Liver (tissue), 9 donors: ENCODE data around the gene GOLGA1. TPM values are rescaled to one million over a fixed set of nuclear protein-coding genes. Genes with fewer than 3 reads are reported as not detected.

ENCODE experiments used
- DNase-seq: peaks from one replicate; pipeline ENCODE4 v3.0.0-alpha.2; 2017; ENCODE audit warnings: low spot score
- H3K27ac ChIP-seq, 2 donors: one replicate each; pipeline ENCODE4 v1.7.0; 2013; ENCODE audit warnings: inconsistent platforms in 2 of 2, low read length in 2 of 2, control low read depth in 1 of 2, low read depth in 1 of 2, mild to moderate bottlenecking in 1 of 2
- H3K27me3 ChIP-seq, 4 donors: one replicate each; pipeline versions ENCODE4 v1.6.1 to v1.7.0; 2013; ENCODE audit warnings: low read length in 3 of 4, inconsistent platforms in 1 of 4, mild to moderate bottlenecking in 1 of 4, moderate library complexity in 1 of 4; ENCODE audit not compliant: control insufficient read depth in 4 of 4, insufficient read depth in 4 of 4
- H3K36me3 ChIP-seq, 4 donors: one replicate each; pipeline versions ENCODE4 v1.6.1 to v1.7.0; 2013; ENCODE audit warnings: low read length in 3 of 4, mild to moderate bottlenecking in 3 of 4, low read depth in 1 of 4, moderate library complexity in 1 of 4; ENCODE audit not compliant: control insufficient read depth in 4 of 4, insufficient read depth in 3 of 4
- H3K4me1 ChIP-seq, 4 donors: one replicate each; pipeline versions ENCODE4 v1.6.1 to v1.7.0; 2013; ENCODE audit warnings: low read length in 3 of 4, mild to moderate bottlenecking in 3 of 4, moderate library complexity in 1 of 4; ENCODE audit not compliant: control insufficient read depth in 4 of 4, insufficient read depth in 4 of 4
- H3K4me3 ChIP-seq, 3 donors: one replicate each; pipeline versions ENCODE4 v1.6.1 to v1.7.0; 2013; ENCODE audit warnings: low read length in 3 of 3, control low read depth in 1 of 3, low read depth in 1 of 3, mild to moderate bottlenecking in 1 of 3
- H3K9ac ChIP-seq, 2 donors: one replicate each; pipeline ENCODE4 v1.7.0; 2013; ENCODE audit warnings: low read length in 2 of 2, mild to moderate bottlenecking in 2 of 2, moderate library complexity in 2 of 2, control low read depth in 1 of 2, low read depth in 1 of 2
- H3K9me3 ChIP-seq, 4 donors: one replicate each; pipeline versions ENCODE4 v1.6.1 to v1.7.0; 2013; ENCODE audit warnings: low read length in 3 of 4; ENCODE audit not compliant: control insufficient read depth in 4 of 4
- ATF3 ChIP-seq: IDR thresholded peaks from 2 replicates; pipeline ENCODE4 v1.6.1; 2016; ENCODE audit warnings: antibody characterized with exemption
- FOXA1 ChIP-seq: IDR thresholded peaks from 2 replicates; pipeline ENCODE4 v1.6.1; 2016; ENCODE audit warnings: antibody characterized with exemption
- FOXA2 ChIP-seq: IDR thresholded peaks from 2 replicates; pipeline ENCODE4 v1.6.1; 2016; ENCODE audit warnings: antibody characterized with exemption
- GABPA ChIP-seq, 2 donors: IDR thresholded peaks in 1 of 2; conservative IDR thresholded peaks in 1 of 2; 2 replicates each; pipeline ENCODE4 v1.6.1; 2016; ENCODE audit warnings: antibody characterized with exemption in 2 of 2, mild to moderate bottlenecking in 1 of 2, moderate library complexity in 1 of 2
- HNF4A ChIP-seq, 2 donors: conservative IDR thresholded peaks; 2 replicates each; pipeline ENCODE4 v1.6.1; 2016; ENCODE audit warnings: antibody characterized with exemption in 2 of 2, mild to moderate bottlenecking in 2 of 2
- HNF4G ChIP-seq: IDR thresholded peaks from 2 replicates; pipeline ENCODE4 v1.6.1; 2016; ENCODE audit warnings: antibody characterized with exemption
- JUND ChIP-seq, 2 donors: IDR thresholded peaks; 2 replicates each; pipeline ENCODE4 v1.6.1; 2016; ENCODE audit warnings: antibody characterized with exemption in 2 of 2
- NR2F2 ChIP-seq: IDR thresholded peaks from 2 replicates; pipeline ENCODE4 v1.6.1; 2016; ENCODE audit warnings: antibody characterized with exemption
- RAD21 ChIP-seq, 2 donors: IDR thresholded peaks; 2 replicates each; pipeline ENCODE4 v1.6.1; 2016; ENCODE audit warnings: antibody characterized with exemption in 2 of 2, mild to moderate bottlenecking in 2 of 2
- REST ChIP-seq: IDR thresholded peaks from 2 replicates; pipeline ENCODE4 v1.6.1; 2016; ENCODE audit warnings: antibody characterized with exemption, mild to moderate bottlenecking
- RXRA ChIP-seq, 2 donors: IDR thresholded peaks; 2 replicates each; pipeline ENCODE4 v1.6.1; 2017 to 2018; ENCODE audit warnings: antibody characterized with exemption in 2 of 2, mild to moderate bottlenecking in 1 of 2
- SP1 ChIP-seq: IDR thresholded peaks from 2 replicates; pipeline ENCODE4 v1.6.1; 2018; ENCODE audit warnings: antibody characterized with exemption, mild to moderate bottlenecking
- TAF1 ChIP-seq: conservative IDR thresholded peaks from 2 replicates; pipeline ENCODE4 v1.6.1; 2016; ENCODE audit warnings: antibody characterized with exemption, mild to moderate bottlenecking
- YY1 ChIP-seq: IDR thresholded peaks from 2 replicates; pipeline ENCODE4 v1.6.1; 2016; ENCODE audit warnings: antibody characterized with exemption, mild to moderate bottlenecking
- WGBS: extraction: QIAGEN DNeasy Blood & Tissue Kit; methylation state at CpG from one replicate; pipeline ENCODE4 v1.1.7; 2013; 5-methylcytosine and 5-hydroxymethylcytosine counted together
- polyA plus RNA-seq, 2 donors: library from polyadenylated mRNA; stranded (reverse) in 1 of 2; unstranded in 1 of 2; fragments of 200-250 nt in 1 of 2; fragments of >200 nt in 1 of 2; fragmentation: Nextera tagmentation in 1 of 2; extraction: Ambion mirVana in 1 of 2; gene quantifications; one replicate each; pipeline versions ENCODE4 v1.2.1 to v1.2.3, GENCODE V29; 2013 to 2015
- total RNA-seq, 2 donors: library from RNA; depleted of rRNA; stranded (reverse); fragments of >200 nt; gene quantifications; one replicate each; pipeline ENCODE4 v1.2.3, GENCODE V29; 2014
- TF ChIP-seq, protein P1 (sequence below): IDR thresholded peaks from 2 replicates; pipeline ENCODE4 v1.6.1; 2016; ENCODE audit warnings: antibody characterized with exemption
- donor health status: healthy.
- donor health status: healthy.
- donor health status: healthy.
- donor health status: healthy.
- donor health status: healthy.

GOLGA1 gene
- total and polyA plus RNA-seq, 4 donors: 5.9 to 17.6 (median 8.9) TPM

- no peaks in the 10 kb centered on the region for H3K27me3 ChIP-seq
- DNase-seq: no peak
- WGBS: 90% methylated on average over 14 of the region's 14 CpGs
- H3K4me1 ChIP-seq: peaks cover 4 to 9% (median 6%) of the 10 kb centered on the region in 4 donors
- no peak overlapping the region for H3K4me3 ChIP-seq
- TF ChIP-seq RXRA (IDR thresholded peaks at IDR 0.05) (no peak), FOXA1 (no peak)
- H3K9me3 ChIP-seq: no peaks in the 10 kb centered on the region
- H3K27ac ChIP-seq: no peak overlapping the region
- no peak overlapping the region for H3K9ac ChIP-seq
- H3K36me3 ChIP-seq: peaks cover 16 to 78% (median 39%) of the 10 kb centered on the region in 4 donors
Observed at GRCh38 chr9:124877021-124877782, 63.7 kb downstream of the GOLGA1 start.

GRCh38 chr9:124875501-124875900 is 65.4 kb downstream of the GOLGA1 start:
- Histone ChIP-seq H3K27me3 (no peaks in the 10 kb centered on the region), H3K4me1 (peaks cover 4 to 20% (median 12%) of the 10 kb centered on the region in 4 donors), H3K9ac (no peak overlapping the region), H3K27ac (no peak overlapping the region), H3K4me3 (no peak overlapping the region), H3K9me3 (no peaks in the 10 kb centered on the region), H3K36me3 (peaks cover 14 to 61% (median 30%) of the 10 kb centered on the region in 4 donors)
- no peak for DNase-seq
- TF ChIP-seq FOXA2: no peak
- TF ChIP-seq NR2F2: no peak
- no peak for TF ChIP-seq RAD21 (IDR thresholded peaks at IDR 0.05)
- TF ChIP-seq TAF1: no peak
- no peak for TF ChIP-seq HNF4A (conservative IDR thresholded peaks at IDR 0.05)
- no peak for TF ChIP-seq REST
- TF ChIP-seq, protein P1, sequence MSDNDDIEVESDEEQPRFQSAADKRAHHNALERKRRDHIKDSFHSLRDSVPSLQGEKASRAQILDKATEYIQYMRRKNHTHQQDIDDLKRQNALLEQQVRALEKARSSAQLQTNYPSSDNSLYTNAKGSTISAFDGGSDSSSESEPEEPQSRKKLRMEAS: no peak
- no peak for TF ChIP-seq GABPA (IDR thresholded peaks at IDR 0.05 in 1 of 2, conservative IDR thresholded peaks at IDR 0.05 in 1 of 2)
- no peak for TF ChIP-seq RXRA (IDR thresholded peaks at IDR 0.05)
- no peak for TF ChIP-seq SP1
- TF ChIP-seq ATF3: no peak
- TF ChIP-seq YY1: no peak
- TF ChIP-seq JUND (IDR thresholded peaks at IDR 0.05): no peak
- no peak for TF ChIP-seq HNF4G
- 70% methylated on average over 6 of the region's 6 CpGs for WGBS

GRCh38 chr9:124873664-124874063 is 67.2 kb downstream of the GOLGA1 start:
- no peak overlapping the region for H3K4me3 ChIP-seq

More at GRCh38 chr9:124873664-124874063, 67.2 kb downstream of the GOLGA1 start:
- no peak overlapping the region for H3K27ac ChIP-seq
- peaks cover 14 to 45% (median 18%) of the 10 kb centered on the region in 4 donors for H3K36me3 ChIP-seq
- no peaks in the 10 kb centered on the region for H3K9me3 ChIP-seq
- no peak for TF ChIP-seq RXRA (IDR thresholded peaks at IDR 0.05)
- no peak for TF ChIP-seq GABPA (IDR thresholded peaks at IDR 0.05 in 1 of 2, conservative IDR thresholded peaks at IDR 0.05 in 1 of 2)
- no peak for TF ChIP-seq HNF4A (conservative IDR thresholded peaks at IDR 0.05)
- no peak for TF ChIP-seq FOXA2
- no peak for TF ChIP-seq JUND (IDR thresholded peaks at IDR 0.05)
- TF ChIP-seq REST: no peak
- TF ChIP-seq TAF1: no peak
- TF ChIP-seq, protein P1: no peak
- WGBS: 93% methylated on average over 14 of the region's 14 CpGs
- H3K9ac ChIP-seq: no peak overlapping the region
- no peaks in the 10 kb centered on the region for H3K27me3 ChIP-seq
- DNase-seq: no peak
- peaks cover 4 to 27% (median 18%) of the 10 kb centered on the region in 4 donors for H3K4me1 ChIP-seq
